Measurements from ENCODE around the gene CDIP1. TPM values are rescaled to one million over a fixed set of nuclear protein-coding genes. Genes with fewer than 3 reads are reported as not detected.

Gene CDIP1
- total and polyA plus RNA-seq, 9 of the 15 experiments (the other 6 are each of a cell fraction or from before 2014, with no cell fraction given), result 0.29 TPM; not detected in 8

GRCh38 chr16:4475880-4476788 is 62.4 kb downstream of the CDIP1 start, which contains the start of gene HMOX2 (continued):
- TF ChIP-seq HMG20A (CRISPR knock-in tag; conservative IDR thresholded peaks at IDR 0.05), result no peak
- TF ChIP-seq AFF4 (CRISPR knock-in tag; IDR thresholded peaks at IDR 0.05), result peak; percentile 80; the same call in 1 of the 2 replicates
- peak; percentile 82 for TF ChIP-seq SMAD4 (CRISPR knock-in tag; conservative IDR thresholded peaks at IDR 0.05)
- no peak for TF ChIP-seq WHSC1 (IDR thresholded peaks at IDR 0.05; ENCODE audit: low read length)
- TF ChIP-seq HDAC8 (tag; IDR thresholded peaks at IDR 0.05), result no peak
- no peak for TF ChIP-seq ZBTB34 (CRISPR knock-in tag; IDR thresholded peaks at IDR 0.05)
- no peak for TF ChIP-seq ZNF561 (CRISPR knock-in tag; conservative IDR thresholded peaks at IDR 0.05)
- no peak for TF ChIP-seq SNIP1 (IDR thresholded peaks at IDR 0.05; ENCODE audit: low read depth)
- TF ChIP-seq RBM22 (IDR thresholded peaks at IDR 0.05; ENCODE audit: low read depth, low read length, poor library complexity, severe bottlenecking), result no peak
- no peak for TF ChIP-seq STAG1 (CRISPR knock-in tag; IDR thresholded peaks at IDR 0.05; ENCODE audit: borderline replicate concordance)
- peak; percentile 67 to 74 (median 67) for TF ChIP-seq CTCF (IDR thresholded peaks at IDR 0.05 in 2 of 3, conservative IDR thresholded peaks at IDR 0.05 in 1 of 3; ENCODE audit: insufficient read depth in 2 of 3, low read depth in 1 of 3, low read length in 3 of 3)
- TF ChIP-seq SUPT5H (IDR thresholded peaks at IDR 0.05), result peak; percentile 78
- TF ChIP-seq L3MBTL2 (IDR thresholded peaks at IDR 0.05), result peak; percentile 89
- TF ChIP-seq ZBED1 (IDR thresholded peaks at IDR 0.05), result no peak
- TF ChIP-seq FOXP1 (CRISPR knock-in tag; IDR thresholded peaks at IDR 0.05), result no peak
- TF ChIP-seq EZH2 (IDR thresholded peaks at IDR 0.05; ENCODE audit: borderline replicate concordance, low read depth, low read length), result no peak
- no peak for TF ChIP-seq NR0B1 (IDR thresholded peaks at IDR 0.05; ENCODE audit: partially characterized antibody)
- no peak for TF ChIP-seq CBX8 (IDR thresholded peaks at IDR 0.05; ENCODE audit: borderline replicate concordance, extremely low read depth, low read depth, low read length, poor library complexity, severe bottlenecking)
- TF ChIP-seq NCOA6 (IDR thresholded peaks at IDR 0.05), result peak; percentile 88; the same call in 1 of the 2 replicates
